CD14-positive monocyte (primary cell): Measurements from ENCODE around the gene TDRD9. TPM values are rescaled to one million over a fixed set of nuclear protein-coding genes. Genes with fewer than 3 reads are reported as not detected.

Source experiments
- DNase-seq, 3 donors: peaks; one replicate each; pipeline ENCODE4 v3.0.0-alpha.2; 2011 to 2022
- H2AFZ ChIP-seq: 2 replicates; pipeline ENCODE4 v1.6.0; 2012; ENCODE audit warnings: mild to moderate bottlenecking, low read depth, low read length, inconsistent platforms; ENCODE audit not compliant: insufficient read depth, poor library complexity, severe bottlenecking
- H3K27ac ChIP-seq, 2 donors: 1 replicate in 1 of 2; 2 replicates in 1 of 2; pipeline ENCODE4 v1.5.1; 2012 to 2013; ENCODE audit warnings: low read length in 2 of 2, control low read depth in 1 of 2, inconsistent platforms in 1 of 2, low read depth in 1 of 2, mild to moderate bottlenecking in 1 of 2
- H3K27me3 ChIP-seq, 2 donors: one replicate each; pipeline versions ENCODE4 v1.6.0 to v1.6.1; 2011 to 2013; ENCODE audit warnings: low read length in 2 of 2; ENCODE audit not compliant: control insufficient read depth in 2 of 2, insufficient read depth in 2 of 2
- H3K36me3 ChIP-seq, 2 donors: replicated peaks in 1 of 2; 1 replicate in 1 of 2; 2 replicates in 1 of 2; pipeline versions ENCODE4 v1.5.1 to v1.6.1; 2012 to 2013; ENCODE audit warnings: low read length in 2 of 2, control low read depth in 1 of 2, inconsistent platforms in 1 of 2, mild to moderate bottlenecking in 1 of 2; ENCODE audit not compliant: insufficient read depth in 2 of 2, control insufficient read depth in 1 of 2
- H3K4me1 ChIP-seq, 2 donors: 1 replicate in 1 of 2; 2 replicates in 1 of 2; pipeline versions ENCODE4 v1.5.1 to v1.6.1; 2012 to 2013; ENCODE audit warnings: low read length in 2 of 2, control low read depth in 1 of 2, inconsistent platforms in 1 of 2, mild to moderate bottlenecking in 1 of 2, moderate library complexity in 1 of 2; ENCODE audit not compliant: insufficient read depth in 2 of 2, control insufficient read depth in 1 of 2
- H3K4me2 ChIP-seq: replicated peaks from 2 replicates; pipeline ENCODE3; 2012; ENCODE audit warnings: low read length, moderate library complexity, mild to moderate bottlenecking; ENCODE audit not compliant: poor library complexity, severe bottlenecking; ENCODE audit errors: extremely low read depth
- H3K4me3 ChIP-seq, 3 experiments: fragments of 200-600 bp in 1 of 3; sonication (generic) in 1 of 3; replicated peaks in 1 of 3; 1 replicate in 2 of 3; 2 replicates in 1 of 3; pipeline ENCODE4 v1.5.1; 2011 to 2013; ENCODE audit warnings: low read length in 3 of 3, mild to moderate bottlenecking in 3 of 3, control low read depth in 2 of 3, low read depth in 2 of 3, inconsistent platforms in 1 of 3, moderate library complexity in 1 of 3
- H3K79me2 ChIP-seq: 2 replicates; pipeline ENCODE4 v1.6.0; 2012; ENCODE audit warnings: mild to moderate bottlenecking, control low read depth, inconsistent platforms, low read length, moderate library complexity; ENCODE audit not compliant: insufficient read depth
- H3K9ac ChIP-seq: 2 replicates; pipeline ENCODE4 v1.6.0; 2017; ENCODE audit warnings: low read length, mild to moderate bottlenecking; ENCODE audit not compliant: insufficient read depth, poor library complexity, severe bottlenecking
- H3K9me3 ChIP-seq, 2 donors: replicated peaks in 1 of 2; 1 replicate in 1 of 2; 2 replicates in 1 of 2; pipeline versions ENCODE4 v1.5.1 to v1.6.1; 2012 to 2013; ENCODE audit warnings: low read length in 2 of 2, control low read depth in 1 of 2; ENCODE audit not compliant: control insufficient read depth in 1 of 2, insufficient read depth in 1 of 2
- H4K20me1 ChIP-seq: 2 replicates; pipeline ENCODE4 v1.6.0; 2012; ENCODE audit warnings: mild to moderate bottlenecking, low read length, control low read depth, moderate library complexity; ENCODE audit not compliant: insufficient read depth
- H3K27ac Mint-ChIP-seq, 7 donors: one replicate each; pipeline ENCODE4 v1.8.0; 2020; ENCODE audit warnings: mild to moderate bottlenecking in 7 of 7, mixed read lengths in 7 of 7, moderate library complexity in 6 of 7, inconsistent platforms in 2 of 7
- H3K27me3 Mint-ChIP-seq, 3 donors: one replicate each; pipeline ENCODE4 v1.8.0; 2021 to 2022; ENCODE audit warnings: low read depth in 3 of 3, mild to moderate bottlenecking in 3 of 3, mixed read lengths in 3 of 3, moderate library complexity in 3 of 3, inconsistent platforms in 1 of 3
- H3K36me3 Mint-ChIP-seq, 2 donors: one replicate each; pipeline ENCODE4 v1.8.0; 2020; ENCODE audit warnings: mixed read lengths in 2 of 2, inconsistent platforms in 1 of 2, mild to moderate bottlenecking in 1 of 2
- H3K4me1 Mint-ChIP-seq: one replicate; pipeline ENCODE4 v1.8.0; 2020; ENCODE audit warnings: mild to moderate bottlenecking, mixed read lengths
- H3K4me3 Mint-ChIP-seq, 2 donors: one replicate each; pipeline ENCODE4 v1.8.0; 2020; ENCODE audit warnings: mild to moderate bottlenecking in 2 of 2, mixed read lengths in 2 of 2, moderate library complexity in 1 of 2
- H3K9me3 Mint-ChIP-seq, 7 donors: one replicate each; pipeline ENCODE4 v1.8.0; 2020 to 2022; ENCODE audit warnings: mixed read lengths in 7 of 7, mild to moderate bottlenecking in 6 of 7, moderate library complexity in 6 of 7, inconsistent platforms in 2 of 7
- WGBS: methylation state at CpG from one replicate; pipeline ENCODE4 v1.1.5; 2013; ENCODE audit warnings: missing lambda C conversion rate; ENCODE audit not compliant: insufficient coverage; 5-methylcytosine and 5-hydroxymethylcytosine counted together
- intact Hi-C, 2 donors: fragments of 100-400 bp; cut with micrococcal nuclease; formaldehyde crosslinking; loops; one replicate each; pipeline versions ENCODE4 v1.15.0 to v1.15.1; 2023
- polyA plus RNA-seq, 3 donors: library from polyadenylated mRNA; depleted of rRNA in 1 of 3; unstranded in 2 of 3; stranded (reverse) in 1 of 3; fragments of 300-500 nt in 2 of 3; fragments of >200 nt in 1 of 3; fragmentation: Illumina TruSeq in 2 of 3; gene quantifications; 1 replicate in 2 of 3; 2 replicates in 1 of 3; pipeline ENCODE4 v1.2.3, GENCODE V29; 2012 to 2021
- TF ChIP-seq, protein P1 (sequence below): fragments of 200-600 bp; IDR thresholded peaks from one replicate; pipeline ENCODE4 v1.8.0; 2022; ENCODE audit warnings: antibody characterized with exemption, mild to moderate bottlenecking

TDRD9 gene
- polyA plus RNA-seq, 3 donors = 7.6 to 12.1 (median 11.8) TPM

DNA sequence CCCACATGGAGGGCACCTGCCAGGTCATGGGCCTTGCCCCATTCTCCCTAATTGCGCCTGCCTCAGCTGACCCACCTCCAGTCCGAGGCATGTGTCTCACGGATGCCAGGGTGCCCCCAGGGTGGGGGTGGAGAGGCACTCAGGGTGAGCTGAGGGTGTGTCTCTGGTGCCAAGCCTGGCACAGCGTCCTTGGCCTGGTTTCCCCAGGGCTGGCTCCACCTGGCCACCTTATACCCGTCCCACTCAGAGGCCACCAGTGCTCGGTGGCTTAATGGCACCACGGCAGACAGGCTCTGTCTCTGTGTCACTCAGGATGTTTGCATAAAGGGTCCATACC is 33.6 kb upstream of the TDRD9 start:
- Mint-ChIP-seq H3K36me3 (no peaks in the 10 kb centered on the region), H3K27me3 (peaks cover 0 to 3% (median 3%) of the 10 kb centered on the region in 3 donors), H3K9me3 (peaks cover 2 to 7% (median 4%) of the 10 kb centered on the region in 7 donors), H3K27ac (no peak overlapping the region), H3K4me3 (no peak overlapping the region), H3K4me1 (no peaks in the 10 kb centered on the region)
- Histone ChIP-seq H3K4me2 (no peak overlapping the region), H3K4me3 (no peak overlapping the region), H3K9ac (no peak overlapping the region), H3K9me3 (peaks cover 5 to 11% of the 10 kb centered on the region in 2 donors), H3K4me1 (no peaks in the 10 kb centered on the region), H3K27me3 (no peaks in the 10 kb centered on the region), H4K20me1 (no peaks in the 10 kb centered on the region), H3K36me3 (no peaks in the 10 kb centered on the region), H2AFZ (no peak overlapping the region), H3K27ac (no peak overlapping the region), H3K79me2 (no peaks in the 10 kb centered on the region)
- TF ChIP-seq, protein P1, sequence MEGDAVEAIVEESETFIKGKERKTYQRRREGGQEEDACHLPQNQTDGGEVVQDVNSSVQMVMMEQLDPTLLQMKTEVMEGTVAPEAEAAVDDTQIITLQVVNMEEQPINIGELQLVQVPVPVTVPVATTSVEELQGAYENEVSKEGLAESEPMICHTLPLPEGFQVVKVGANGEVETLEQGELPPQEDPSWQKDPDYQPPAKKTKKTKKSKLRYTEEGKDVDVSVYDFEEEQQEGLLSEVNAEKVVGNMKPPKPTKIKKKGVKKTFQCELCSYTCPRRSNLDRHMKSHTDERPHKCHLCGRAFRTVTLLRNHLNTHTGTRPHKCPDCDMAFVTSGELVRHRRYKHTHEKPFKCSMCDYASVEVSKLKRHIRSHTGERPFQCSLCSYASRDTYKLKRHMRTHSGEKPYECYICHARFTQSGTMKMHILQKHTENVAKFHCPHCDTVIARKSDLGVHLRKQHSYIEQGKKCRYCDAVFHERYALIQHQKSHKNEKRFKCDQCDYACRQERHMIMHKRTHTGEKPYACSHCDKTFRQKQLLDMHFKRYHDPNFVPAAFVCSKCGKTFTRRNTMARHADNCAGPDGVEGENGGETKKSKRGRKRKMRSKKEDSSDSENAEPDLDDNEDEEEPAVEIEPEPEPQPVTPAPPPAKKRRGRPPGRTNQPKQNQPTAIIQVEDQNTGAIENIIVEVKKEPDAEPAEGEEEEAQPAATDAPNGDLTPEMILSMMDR = no peak
- DNase-seq = no peak
- intact Hi-C loops = no loop called here
- 93% methylated on average over 5 of the region's 7 CpGs for WGBS

DNA sequence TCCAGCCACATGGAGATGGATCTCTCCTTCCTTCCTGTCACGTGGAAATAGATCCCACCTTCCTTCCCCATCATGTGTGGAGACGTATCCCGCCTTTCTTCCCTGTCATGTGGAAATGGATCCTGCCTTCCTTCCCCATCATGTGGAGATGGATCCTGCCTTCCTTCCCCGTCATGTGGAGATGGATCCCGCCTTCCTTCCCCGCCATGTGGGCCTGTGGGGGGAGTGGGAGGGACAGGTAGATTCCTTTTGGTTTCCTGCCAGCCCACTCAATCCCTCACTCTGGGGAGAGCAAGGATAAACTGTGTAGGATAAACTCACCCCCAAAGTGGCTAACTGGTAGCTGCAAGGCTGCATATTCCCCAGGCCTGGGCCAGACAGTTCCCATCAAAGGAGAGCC is 31.7 kb upstream of the TDRD9 start:
- TF ChIP-seq, protein P1 = no peak
- peaks cover 5 to 11% of the 10 kb centered on the region in 2 donors for H3K9me3 ChIP-seq
- no peak overlapping the region for H3K4me3 ChIP-seq
- no peak for DNase-seq
- no peaks in the 10 kb centered on the region for H3K36me3 ChIP-seq
- H3K4me1 ChIP-seq = no peaks in the 10 kb centered on the region
- Mint-ChIP-seq H3K27me3 (peaks cover 3 to 5% (median 4%) of the 10 kb centered on the region in 3 donors), H3K9me3 (peaks cover 2 to 7% (median 4%) of the 10 kb centered on the region in 7 donors), H3K4me1 (peaks cover 5% of the 10 kb centered on the region), H3K27ac (no peak overlapping the region), H3K36me3 (no peaks in the 10 kb centered on the region), H3K4me3 (no peak overlapping the region)
- H3K4me2 ChIP-seq = no peak overlapping the region
- H3K27me3 ChIP-seq = no peaks in the 10 kb centered on the region
- no peak overlapping the region for H3K9ac ChIP-seq
- H3K79me2 ChIP-seq = no peaks in the 10 kb centered on the region
- no peak overlapping the region for H2AFZ ChIP-seq
- intact Hi-C loops = no loop called here
- 73% methylated on average over 2 of the region's 6 CpGs for WGBS
- H4K20me1 ChIP-seq = no peaks in the 10 kb centered on the region
- no peak overlapping the region for H3K27ac ChIP-seq
